HCT116 (cell line): ENCODE measurements around the gene ZNF12. TPM values are rescaled to one million over a fixed set of nuclear protein-coding genes. Genes with fewer than 3 reads are reported as not detected.

ENCODE experiments used
- ATAC-seq: fragments of 200-7000 bp; cut with Tn5 transposase; 2 replicates; pipeline ENCODE4 v1.9.1; 2020; ENCODE audit warnings: mild to moderate bottlenecking, moderate library complexity
- BruUV-seq: library from RNA; stranded (reverse); fragments of 400-500 nt; replicated peaks from 2 replicates; lab custom pipeline; 2021; lab: Mats Ljungman, UMichigan
- CTCF ChIA-PET: fragments of 300-600 bp; sonication (Branson Sonifier 250); formaldehyde crosslinking; loops from one replicate; lab custom pipeline; 2021; ENCODE audit warnings: antibody characterized with exemption; lab: Charles Lee
- POLR2A ChIA-PET: fragments of 300-600, 350-600 bp; sonication (Branson Sonifier 250); formaldehyde crosslinking; loops from one replicate; lab custom pipeline; 2021; ENCODE audit warnings: antibody characterized with exemption; lab: Charles Lee
- RAD21 ChIA-PET, 2 experiments: fragments of 300-600 bp; sonication (Branson Sonifier 250); formaldehyde crosslinking; loops; one replicate each; lab custom pipeline; 2023; ENCODE audit warnings: low total read pairs in 2 of 2; ENCODE audit not compliant: uncharacterized antibody in 2 of 2, unreplicated experiment in 2 of 2, low non-redundant PET in 1 of 2; lab: Charles Lee
- DNase-seq: peaks from one replicate; pipeline ENCODE4 v3.0.0-alpha.2; 2010; ENCODE audit warnings: low read depth, low spot score
- H2AFZ ChIP-seq: fragments of 200-600 bp; shearing (Covaris generic), sonication (generic); 2 replicates; pipeline ENCODE4 v1.6.1; 2017; ENCODE audit warnings: low read depth, mixed run types, mixed read lengths, antibody characterized with exemption, low read length; ENCODE audit not compliant: poor library complexity, severe bottlenecking
- H3K27ac ChIP-seq: 2 replicates; pipeline ENCODE4 v1.5.1; 2012; ENCODE audit warnings: low read depth, low read length
- H3K27me3 ChIP-seq: fragments of 200-600 bp; sonication (generic); 2 replicates; pipeline ENCODE4 v1.6.1; 2016; ENCODE audit warnings: mixed run types, low read length, mixed read lengths; ENCODE audit not compliant: insufficient read depth
- H3K36me3 ChIP-seq, 2 experiments: fragments of 200-500 bp in 1 of 2; fragments of 200-600 bp in 1 of 2; sonication (Bioruptor generic) in 1 of 2; sonication (generic) in 1 of 2; 2 replicates each; pipeline versions ENCODE4 v1.5.1 to v1.6.1; 2014 to 2016; ENCODE audit warnings: low read length in 2 of 2, inconsistent platforms in 1 of 2, mixed read lengths in 1 of 2, mixed run types in 1 of 2; ENCODE audit not compliant: insufficient read depth in 2 of 2, control insufficient read depth in 1 of 2
- H3K4me1 ChIP-seq, 2 experiments: fragments of 200-600 bp in 1 of 2; sonication (generic) in 1 of 2; 2 replicates each; pipeline versions ENCODE4 v1.5.1 to v1.6.1; 2012 to 2017; ENCODE audit warnings: low read length in 2 of 2, inconsistent platforms in 1 of 2, mild to moderate bottlenecking in 1 of 2, mixed read lengths in 1 of 2, mixed run types in 1 of 2, moderate library complexity in 1 of 2; ENCODE audit not compliant: insufficient read depth in 2 of 2, control insufficient read depth in 1 of 2
- H3K4me2 ChIP-seq: fragments of 200-600 bp; sonication (generic); 2 replicates; pipeline ENCODE4 v1.6.1; 2017; ENCODE audit warnings: mixed run types, low read length, mixed read lengths
- H3K4me3 ChIP-seq, 2 experiments: fragments of 200-600 bp in 1 of 2; sonication (generic) in 1 of 2; replicated peaks in 1 of 2; 2 replicates each; pipeline ENCODE4 v1.5.1; 2011 to 2016; ENCODE audit warnings: low read length in 2 of 2, control low read depth in 1 of 2, low read depth in 1 of 2, mild to moderate bottlenecking in 1 of 2, mixed read lengths in 1 of 2, mixed run types in 1 of 2
- H3K79me2 ChIP-seq: fragments of 200-600 bp; sonication (generic); 2 replicates; pipeline ENCODE4 v1.6.1; 2017; ENCODE audit warnings: mild to moderate bottlenecking, mixed run types, low read length, moderate library complexity, mixed read lengths; ENCODE audit not compliant: insufficient read depth
- H3K9ac ChIP-seq: fragments of 200-600 bp; sonication (generic); 2 replicates; pipeline ENCODE4 v1.6.1; 2016; ENCODE audit warnings: low read length, mixed read lengths
- H3K9me2 ChIP-seq: fragments of 200-600 bp; sonication (generic), shearing (Covaris generic); 2 replicates; pipeline ENCODE4 v1.6.1; 2017; ENCODE audit warnings: mixed run types, mild to moderate bottlenecking, moderate library complexity; ENCODE audit not compliant: insufficient read depth
- H3K9me3 ChIP-seq, 2 experiments: fragments of 200-500 bp in 1 of 2; fragments of 200-600 bp in 1 of 2; sonication (Bioruptor generic) in 1 of 2; sonication (generic) in 1 of 2; 2 replicates each; pipeline ENCODE4 v1.6.1; 2014 to 2017; ENCODE audit warnings: low read length in 2 of 2, mixed read lengths in 2 of 2, inconsistent platforms in 1 of 2, low read depth in 1 of 2, mild to moderate bottlenecking in 1 of 2, mixed run types in 1 of 2, moderate library complexity in 1 of 2; ENCODE audit not compliant: control insufficient read depth in 1 of 2, insufficient read depth in 1 of 2
- H4K20me1 ChIP-seq: fragments of 200-600 bp; sonication (generic), shearing (Covaris generic); 2 replicates; pipeline ENCODE4 v1.6.1; 2017; ENCODE audit warnings: mixed run types, mild to moderate bottlenecking, moderate library complexity; ENCODE audit not compliant: insufficient read depth
- CEBPB ChIP-seq: IDR thresholded peaks from 2 replicates; pipeline ENCODE4 v1.6.1; 2012; ENCODE audit warnings: low read depth
- ELF1 ChIP-seq: IDR thresholded peaks from 2 replicates; pipeline ENCODE4 v1.6.1; 2012; ENCODE audit warnings: low read depth, borderline replicate concordance
- EZH2 ChIP-seq: fragments of 200-600 bp; sonication (generic); IDR thresholded peaks from 2 replicates; pipeline ENCODE4 v1.6.1; 2017; ENCODE audit warnings: antibody characterized with exemption, mixed run types
- EZH2phosphoT487 ChIP-seq: fragments of 200-600 bp; IDR thresholded peaks from 2 replicates; pipeline ENCODE4 v1.6.1; 2018; ENCODE audit warnings: antibody characterized with exemption, borderline replicate concordance
- FOSL1 ChIP-seq: IDR thresholded peaks from 2 replicates; pipeline ENCODE4 v1.6.1; 2012; ENCODE audit warnings: low read depth
- JUND ChIP-seq: IDR thresholded peaks from 2 replicates; pipeline ENCODE4 v1.6.1; 2012
- RAD21 ChIP-seq: IDR thresholded peaks from 2 replicates; pipeline ENCODE4 v1.6.1; 2012; ENCODE audit warnings: low read depth, mild to moderate bottlenecking
- REST ChIP-seq: IDR thresholded peaks from 2 replicates; pipeline ENCODE4 v1.6.1; 2012; ENCODE audit warnings: low read depth
- SRF ChIP-seq: IDR thresholded peaks from 2 replicates; pipeline ENCODE4 v1.6.1; 2012; ENCODE audit warnings: low read depth
- TCF7L2 ChIP-seq: IDR thresholded peaks from 2 replicates; pipeline ENCODE4 v1.7.0; 2011; ENCODE audit warnings: borderline replicate concordance, inconsistent platforms; ENCODE audit not compliant: insufficient read depth, insufficient read length; ENCODE audit errors: extremely low read depth
- YY1 ChIP-seq: IDR thresholded peaks from 2 replicates; pipeline ENCODE4 v1.6.1; 2011; ENCODE audit warnings: low read length, low read depth, moderate library complexity, mild to moderate bottlenecking; ENCODE audit not compliant: insufficient replicate concordance; ENCODE audit errors: extremely low read depth
- ZBTB33 ChIP-seq: IDR thresholded peaks from 2 replicates; pipeline ENCODE4 v1.6.1; 2011; ENCODE audit warnings: mild to moderate bottlenecking, low read length, moderate library complexity; ENCODE audit not compliant: insufficient replicate concordance; ENCODE audit errors: extremely low read depth
- intact Hi-C: fragments of 100-400 bp; cut with micrococcal nuclease; formaldehyde crosslinking; loops from 2 replicates; pipeline ENCODE4 v1.10.0; 2022
- total RNA-seq: library from RNA; stranded (reverse); gene quantifications from one replicate; pipeline ENCODE4 v1.2.1, GENCODE V29; 2021; ENCODE audit not compliant: unreplicated experiment

The ZNF12 gene
- total RNA-seq, 1 experiment from 2014 or later = 19.0 TPM

GRCh38 chr7:6641305-6642035, 65.3 kb downstream of the ZNF12 start:
- RAD21 ChIA-PET = no interaction called here
- Histone ChIP-seq H3K4me2 (no peak overlapping the region), H2AFZ (no peak overlapping the region), H3K27ac (no peak overlapping the region), H4K20me1 (no peaks in the 10 kb centered on the region), H3K27me3 (no peaks in the 10 kb centered on the region), H3K9me2 (no peaks in the 10 kb centered on the region), H3K36me3 (peaks cover 20 to 24% of the 10 kb centered on the region in 2 experiments; a peak in 2 of 4 replicates), H3K4me3 (no peak overlapping the region), H3K79me2 (peaks cover 44% of the 10 kb centered on the region), H3K9ac (no peak overlapping the region), H3K9me3 (no peaks in the 10 kb centered on the region), H3K4me1 (peaks cover 2 to 14% of the 10 kb centered on the region in 2 experiments; a peak in 2 of 4 replicates)
- ATAC-seq (no peak), DNase-seq (no peak)
- intact Hi-C loops = no loop called here
- no peak for TF ChIP-seq TCF7L2
- TF ChIP-seq YY1 = no peak
- TF ChIP-seq ELF1 = no peak
- TF ChIP-seq REST = no peak
- TF ChIP-seq ZBTB33 = no peak
- no peak for TF ChIP-seq CEBPB
- no peak for TF ChIP-seq SRF
- TF ChIP-seq EZH2phosphoT487 = no peak
- TF ChIP-seq JUND = no peak
- no peak for TF ChIP-seq FOSL1
- no peak for TF ChIP-seq RAD21
- no peak for TF ChIP-seq EZH2
- no TSS peak for BruUV-seq
- CTCF ChIA-PET = no interaction called here
- POLR2A ChIA-PET = no interaction called here
